GM12891 (cell line): Measurements from ENCODE around the gene TMEM208.

Source experiments
- POLR2A ChIP-seq: IDR thresholded peaks from 2 replicates; pipeline ENCODE4 v1.6.1; 2011; ENCODE audit warnings: low read depth, low read length, control low read depth
- POLR2AphosphoS5 ChIP-seq: IDR thresholded peaks from 2 replicates; pipeline ENCODE4 v1.6.1; 2011; ENCODE audit warnings: low read depth, low read length, control low read depth
- SPI1 ChIP-seq: IDR thresholded peaks from 2 replicates; pipeline ENCODE4 v1.6.1; 2011; ENCODE audit warnings: low read depth, low read length, control low read depth

- TF ChIP-seq POLR2A (no peak), POLR2AphosphoS5 (no peak), SPI1 (no peak)
Observed at GRCh38 chr16:67206838-67207248, 20.1 kb upstream of the TMEM208 start.
